Loucy (cell line): ENCODE data around the gene CGB7.
"Not testable (repeated sequence)": the region's sequence is repeated elsewhere in the genome, so short reads cannot be mapped to it uniquely, and the experiment has no call there.

ENCODE experiments used
- CTCF ChIP-seq: fragments of 200-600 bp; sonication (generic); conservative IDR thresholded peaks from 2 replicates; pipeline ENCODE4 v1.5.1; 2014; ENCODE audit warnings: mild to moderate bottlenecking, antibody characterized with exemption, low read length
- EZH2phosphoT487 ChIP-seq: fragments of 200-600 bp; IDR thresholded peaks from 2 replicates; pipeline ENCODE4 v1.6.1; 2018; ENCODE audit warnings: antibody characterized with exemption, mild to moderate bottlenecking, moderate library complexity, borderline replicate concordance

GRCh38 chr19:49074869-49075268 lies 17.3 kb upstream of the CGB7 start:
- TF ChIP-seq CTCF = peak; percentile 50
- not testable (repeated sequence) for TF ChIP-seq EZH2phosphoT487
